GM21825 (cell line): ENCODE measurements around the gene TRIM75.
"Not testable (repeated sequence)": the region's sequence is repeated elsewhere in the genome, so short reads cannot be mapped to it uniquely, and the experiment has no call there.

Experiments
- ATAC-seq: cut with Tn5 transposase; IDR thresholded peaks from one replicate; pipeline ENCODE4 v1.9.1; 2021; ENCODE audit warnings: mild to moderate bottlenecking, moderate library complexity; ENCODE audit not compliant: unreplicated experiment

Gene TRIM75

DNA sequence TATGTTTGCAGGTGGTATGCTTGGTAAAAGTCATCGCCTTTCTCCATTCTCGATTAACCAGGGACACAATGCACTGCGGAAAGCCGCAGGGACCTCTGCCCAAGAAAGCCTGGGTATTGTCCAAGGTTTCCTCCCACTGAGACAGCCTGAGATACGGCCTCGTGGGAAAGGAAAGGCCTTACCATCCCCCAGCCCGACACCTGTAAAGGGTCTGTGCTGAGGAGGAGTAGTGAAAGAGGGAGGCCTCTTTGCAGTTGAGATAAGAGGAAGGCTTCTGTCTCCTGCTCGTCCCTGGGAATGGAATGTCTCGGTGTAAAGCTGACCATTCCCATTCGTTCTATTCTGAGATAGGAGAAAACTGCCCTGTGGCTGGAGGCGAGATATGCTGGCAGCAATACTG, 19.7 kb downstream of the TRIM75 start:
- not testable (repeated sequence) for ATAC-seq

DNA sequence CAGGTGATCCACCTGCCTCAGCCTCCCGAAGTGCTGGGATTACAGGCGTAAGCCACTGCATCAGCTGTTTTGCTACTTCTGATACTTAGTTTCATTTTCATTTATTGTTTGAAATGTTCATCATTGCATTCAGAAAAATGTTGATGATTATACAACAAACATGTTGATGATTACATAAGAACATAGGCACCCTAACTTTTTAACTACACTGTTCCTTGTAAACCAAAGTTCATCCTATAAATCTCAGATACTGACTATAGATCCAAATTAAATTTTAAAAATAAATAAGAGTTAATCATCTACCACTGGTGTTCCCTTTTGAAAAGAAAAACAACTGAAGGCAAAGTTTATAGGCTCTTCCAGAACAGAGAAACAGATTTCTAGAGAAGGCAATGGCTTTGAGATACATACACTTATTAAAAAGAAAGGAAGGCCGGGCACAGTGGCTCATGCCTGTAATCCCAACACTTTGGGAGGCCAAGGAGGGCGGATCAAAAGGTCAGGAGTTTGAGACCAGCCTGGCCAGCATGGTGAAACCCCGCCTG, 23.4 kb downstream of the TRIM75 start:
- ATAC-seq: no peak

DNA sequence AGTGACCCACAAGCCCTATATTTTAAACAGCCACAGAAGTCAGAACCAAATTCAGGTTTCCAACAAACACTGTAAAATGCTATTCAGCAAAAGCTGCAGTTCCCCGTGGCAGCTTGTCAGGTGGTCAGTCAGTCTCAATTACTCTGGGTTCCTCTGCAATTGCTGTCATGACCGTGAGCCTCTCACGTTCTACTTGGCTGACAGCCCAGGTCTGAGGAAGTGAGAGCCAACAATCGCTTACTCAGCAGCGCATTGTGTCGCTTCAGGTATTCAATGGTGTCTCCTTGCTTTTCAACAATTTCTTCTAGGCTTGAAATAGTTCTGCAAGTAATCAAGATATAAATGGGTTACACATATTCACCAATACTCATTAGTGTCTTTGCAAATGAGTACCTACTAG, 25.8 kb downstream of the TRIM75 start:
- ATAC-seq: no peak

DNA sequence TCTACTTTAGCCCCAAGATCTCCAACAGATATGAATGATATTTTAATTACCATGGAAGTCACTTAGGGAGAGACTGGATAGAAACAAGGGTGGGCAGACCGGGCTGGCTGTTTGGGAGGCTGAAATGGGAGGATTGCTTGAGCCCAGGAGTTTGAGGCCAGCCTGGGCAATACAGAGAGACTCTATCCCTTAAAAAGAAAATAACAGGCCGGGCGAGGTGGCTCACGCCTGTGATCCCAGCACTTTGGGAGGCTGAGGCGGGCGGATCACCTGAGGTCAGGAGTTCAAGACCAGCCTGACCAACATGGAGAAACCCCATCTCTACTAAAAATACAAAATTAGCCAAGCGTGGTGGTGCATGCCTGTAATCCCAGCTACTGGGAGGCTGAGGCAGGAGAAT, 31.1 kb downstream of the TRIM75 start:
- not testable (repeated sequence) for ATAC-seq

DNA sequence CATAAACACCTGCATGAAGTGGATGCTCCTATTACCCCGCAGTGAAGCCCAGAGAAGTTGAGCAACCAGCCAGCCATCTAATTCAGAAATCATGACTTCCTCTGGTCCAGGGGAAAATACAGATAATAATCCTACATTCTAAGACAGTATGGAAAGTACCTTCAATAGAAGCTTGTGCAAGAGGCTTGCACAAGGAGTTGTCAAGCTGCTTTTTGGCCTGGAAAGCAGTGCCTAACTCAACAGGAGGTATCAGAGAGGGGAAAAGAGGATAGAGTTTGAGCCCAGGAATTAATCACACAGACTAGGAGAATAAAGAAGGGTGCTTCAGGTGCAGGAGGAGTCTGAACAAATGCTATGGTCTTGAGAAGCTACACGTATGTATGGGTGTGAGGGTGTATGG, 32.3 kb downstream of the TRIM75 start:
- ATAC-seq: no peak

DNA sequence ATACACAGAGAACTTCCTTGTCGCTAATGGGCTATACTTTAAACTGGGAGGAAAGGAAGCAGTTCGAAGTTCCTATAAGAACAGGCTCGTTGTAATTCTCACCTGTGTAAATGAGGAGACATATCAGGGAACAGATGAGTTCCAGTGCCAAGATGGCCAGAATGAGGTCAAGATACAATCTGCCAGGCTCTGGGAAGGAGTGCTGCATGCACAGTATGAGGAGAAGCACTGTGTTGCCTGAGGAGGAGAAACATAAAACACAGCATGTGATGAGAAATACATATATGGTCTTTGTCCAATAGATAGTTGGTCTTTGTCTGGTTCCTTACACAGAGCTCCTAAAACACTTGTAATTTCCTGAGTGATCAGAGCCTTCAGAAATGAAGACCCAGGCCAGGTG, 34.7 kb downstream of the TRIM75 start:
- no peak for ATAC-seq

DNA sequence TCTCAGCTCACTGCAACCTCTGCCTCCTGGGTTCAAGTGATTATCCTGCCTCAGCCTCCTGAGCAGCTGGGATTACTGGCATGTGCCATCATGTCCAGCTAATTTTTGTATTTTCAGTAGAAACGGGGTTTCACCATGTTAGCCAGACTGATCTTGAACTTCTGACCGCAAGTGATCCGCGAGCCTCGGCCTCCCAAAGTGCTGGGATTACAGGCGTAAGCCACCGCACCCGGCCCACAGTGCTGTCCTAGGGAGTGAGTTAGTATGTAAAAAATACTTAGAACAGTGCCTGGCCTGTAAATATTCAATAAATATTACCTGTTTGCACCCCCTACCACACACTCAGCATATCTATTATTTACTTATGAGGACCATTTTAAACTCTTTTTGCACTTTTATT, 38.5 kb downstream of the TRIM75 start:
- not testable (repeated sequence) for ATAC-seq

DNA sequence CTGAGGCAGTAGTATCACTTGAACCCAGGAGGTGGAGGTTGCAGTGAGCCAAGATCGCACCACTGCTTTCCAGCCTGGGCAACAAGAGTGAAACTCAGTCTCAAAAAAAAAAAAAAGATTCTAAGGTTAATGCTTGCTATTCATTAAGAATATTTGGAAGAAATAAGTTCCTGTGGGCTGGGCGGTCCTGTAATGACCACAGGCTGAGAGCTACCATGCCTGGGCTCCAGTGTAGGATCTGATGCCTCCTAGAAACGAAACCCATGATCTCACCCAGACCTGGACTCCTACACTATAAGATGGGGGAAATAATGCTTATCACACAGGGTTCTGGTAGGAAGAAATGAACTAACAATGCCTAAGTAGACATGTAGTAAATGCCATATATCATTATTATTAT, 41.2 kb downstream of the TRIM75 start:
- no peak for ATAC-seq

DNA sequence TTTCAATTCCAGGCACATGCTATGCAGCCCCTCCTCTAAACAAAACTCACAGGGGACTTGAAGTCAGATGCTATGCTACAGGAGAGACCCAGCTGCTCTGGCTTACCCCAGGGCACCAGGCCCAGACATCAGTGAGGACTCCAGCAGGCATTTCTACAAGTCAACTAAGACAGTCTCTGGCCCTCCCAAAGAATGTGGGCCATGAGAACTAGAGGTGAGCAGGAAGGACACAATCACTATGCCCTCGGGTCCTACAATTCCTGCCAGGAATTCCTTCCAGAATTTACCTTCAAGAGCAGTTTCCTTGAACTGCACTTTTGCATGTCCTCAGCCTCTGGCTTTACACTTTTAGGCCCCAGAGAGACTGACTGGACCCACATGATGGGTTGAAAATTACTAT, 41.6 kb downstream of the TRIM75 start:
- ATAC-seq: no peak

DNA sequence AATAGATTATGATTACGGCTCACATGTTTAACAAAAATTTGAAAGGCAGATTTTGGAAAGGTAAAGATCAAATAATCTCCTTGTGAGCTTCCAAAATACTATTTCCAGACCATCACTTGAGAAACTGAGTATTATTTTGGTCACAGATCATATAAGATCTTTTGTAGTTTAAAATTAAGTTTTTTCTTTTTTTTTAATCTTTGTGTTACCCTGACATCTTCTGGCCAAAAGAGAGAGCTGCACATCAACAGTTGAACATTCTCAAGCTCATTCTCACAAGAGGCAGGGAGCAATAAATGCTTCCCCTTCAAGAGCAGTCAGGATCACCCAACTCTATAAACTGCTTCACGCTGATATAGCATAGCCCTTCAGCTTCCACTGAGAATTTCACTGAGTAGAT, 43.1 kb downstream of the TRIM75 start:
- ATAC-seq: no peak

DNA sequence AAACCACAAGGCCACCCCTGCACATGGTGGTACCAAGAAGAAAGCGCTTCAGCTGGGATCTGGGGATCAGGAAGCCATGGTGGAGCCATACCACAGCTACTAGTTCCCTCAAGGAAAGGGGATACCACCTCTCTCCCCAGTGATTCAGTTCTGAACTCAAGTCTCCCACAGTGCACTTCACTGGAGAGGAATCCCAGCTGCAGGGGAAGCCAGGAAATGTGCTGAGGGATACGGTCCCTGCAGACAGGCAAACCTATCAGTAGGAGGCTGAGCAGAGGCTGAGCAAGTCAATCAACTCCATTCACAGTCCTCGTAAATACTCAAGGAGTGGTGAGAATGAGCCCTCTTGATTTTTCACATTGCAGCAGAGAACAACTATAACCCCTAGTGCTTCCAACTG, 48.0 kb downstream of the TRIM75 start:
- ATAC-seq: no peak

DNA sequence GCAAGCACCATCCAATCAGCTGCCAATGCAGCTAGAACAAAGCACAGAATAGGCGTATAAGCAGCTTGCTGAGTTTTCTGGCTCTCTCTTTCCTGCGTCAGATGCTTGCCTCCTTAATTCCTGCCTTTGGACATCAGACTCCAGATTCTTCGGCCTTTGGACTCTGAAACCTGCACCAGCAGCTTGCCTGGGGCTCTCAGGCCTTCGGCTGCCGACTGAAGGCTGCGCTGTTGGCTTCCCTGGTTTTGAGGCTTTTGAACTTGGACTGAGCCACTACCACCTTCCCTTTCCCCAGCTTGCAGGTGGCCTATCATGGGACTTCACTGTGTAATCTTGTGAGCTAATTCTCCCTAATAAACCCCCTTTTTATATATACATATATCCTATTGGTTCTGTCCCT, 52.9 kb downstream of the TRIM75 start:
- no peak for ATAC-seq
